Loucy (cell line): ENCODE data around the gene ADM.

Source experiments
- CTCF ChIP-seq: fragments of 200-600 bp; sonication (generic); conservative IDR thresholded peaks from 2 replicates; pipeline ENCODE4 v1.5.1; 2014; ENCODE audit warnings: mild to moderate bottlenecking, antibody characterized with exemption, low read length
- EZH2phosphoT487 ChIP-seq: fragments of 200-600 bp; IDR thresholded peaks from 2 replicates; pipeline ENCODE4 v1.6.1; 2018; ENCODE audit warnings: antibody characterized with exemption, mild to moderate bottlenecking, moderate library complexity, borderline replicate concordance

- TF ChIP-seq CTCF: no peak
- no peak for TF ChIP-seq EZH2phosphoT487
Observed at GRCh38 chr11:10348650-10349280, 43.9 kb downstream of the ADM start.
